NB4 (cell line): ENCODE results near the gene MEPCE.
"Not testable (repeated sequence)": the region's sequence is repeated elsewhere in the genome, so short reads cannot be mapped to it uniquely, and the experiment has no call there.

ENCODE experiments used
- CTCF ChIP-seq: IDR thresholded peaks from one replicate; pipeline ENCODE4 v1.5.1; 2012; ENCODE audit warnings: low read depth, low read length
- MYC ChIP-seq: IDR thresholded peaks from 2 replicates; pipeline ENCODE4 v1.6.1; 2011; ENCODE audit warnings: low read depth, low read length
- POLR2A ChIP-seq: IDR thresholded peaks from 2 replicates; pipeline ENCODE4 v1.6.1; 2011; ENCODE audit warnings: mild to moderate bottlenecking; ENCODE audit not compliant: insufficient read length; ENCODE audit errors: extremely low read depth

- TF ChIP-seq CTCF, POLR2A, MYC: not testable (repeated sequence)
These were observed 24.2 kb downstream of the MEPCE start for GRCh38 chr7:100453854-100454253.
